ENCODE measurements around the gene MOSMO.

- no peak for TF ChIP-seq CTCF (IDR thresholded peaks at IDR 0.05)
- TF ChIP-seq ZFX (IDR thresholded peaks at IDR 0.05; ENCODE audit: borderline replicate concordance) = no peak
These were observed 6.5 kb downstream of the MOSMO start for GRCh38 chr16:22014271-22014873.

Data from 22Rv1 (cell line).